K562 (cell line): ENCODE data around the gene SPRED2. TPM values are rescaled to one million over a fixed set of nuclear protein-coding genes. Genes with fewer than 3 reads are reported as not detected.

Experiments used
- ATAC-seq: fragments of 200-7000 bp; cut with Tn5 transposase; 3 replicates; pipeline ENCODE4 v1.9.1; 2020; ENCODE audit warnings: moderate library complexity
- BruUV-seq: library from RNA; stranded (reverse); fragments of 400-500 nt; replicated peaks from 2 replicates; lab custom pipeline; 2021; lab: Mats Ljungman, UMichigan
- CTCF ChIA-PET: fragments of 300-600 bp; formaldehyde crosslinking; extraction: SDS; loops from one replicate; lab custom pipeline; 2021; ENCODE audit warnings: low intra/inter-chr PET ratio; lab: Yijun Ruan, JAX
- POLR2A ChIA-PET: fragments of 300-600, 350-650 bp; sonication (Branson Sonifier 250); formaldehyde crosslinking; extraction: SDS; loops from one replicate; lab custom pipeline; 2021; ENCODE audit warnings: antibody characterized with exemption, inconsistent platforms; lab: Yijun Ruan, JAX
- DNase-seq, 4 experiments: peaks; one replicate each; pipeline versions ENCODE4 v3.0.0 to v3.0.0-alpha.2; 2011 to 2018; ENCODE audit warnings: low spot score in 3 of 4, mixed read lengths in 3 of 4; ENCODE audit errors: extremely low read depth in 1 of 4
- FAIRE-seq: peaks from 2 replicates; lab custom pipeline; 2011; peaks lifted over from hg19 to GRCh38; lab: Jason Lieb, UNC
- H2AFZ ChIP-seq: 2 replicates; pipeline ENCODE4 v1.6.0; 2011; ENCODE audit warnings: low read depth, low read length, control low read depth, inconsistent platforms
- H3K27ac ChIP-seq: fragments of 200-600 bp; 3 replicates; pipeline ENCODE4 v1.8.0; 2011; ENCODE audit warnings: low read depth, mild to moderate bottlenecking, control low read depth, inconsistent platforms, low read length, moderate library complexity, mixed read lengths; ENCODE audit errors: extremely low read depth
- H3K27me3 ChIP-seq, 2 experiments: fragments of 300-600 bp in 1 of 2; 2 replicates in 1 of 2; 3 replicates in 1 of 2; pipeline versions ENCODE4 v1.6.0 to v1.8.0; 2011; ENCODE audit warnings: inconsistent platforms in 2 of 2, low read length in 2 of 2, mild to moderate bottlenecking in 1 of 2, mixed read lengths in 1 of 2, moderate library complexity in 1 of 2; ENCODE audit not compliant: control insufficient read depth in 2 of 2, insufficient read depth in 2 of 2
- H3K36me3 ChIP-seq: fragments of 300-600 bp; 3 replicates; pipeline ENCODE4 v1.8.0; 2011; ENCODE audit warnings: mild to moderate bottlenecking, low read length, inconsistent platforms; ENCODE audit not compliant: control insufficient read depth, insufficient read depth
- H3K4me1 ChIP-seq, 2 experiments: fragments of 200-600 bp in 1 of 2; replicated peaks in 1 of 2; 2 replicates in 1 of 2; 3 replicates in 1 of 2; pipeline versions ENCODE4 v1.5.1 to v1.8.0; 2011; ENCODE audit warnings: inconsistent platforms in 2 of 2, low read length in 2 of 2, mild to moderate bottlenecking in 1 of 2, mixed read lengths in 1 of 2, moderate library complexity in 1 of 2; ENCODE audit not compliant: control insufficient read depth in 2 of 2, insufficient read depth in 2 of 2
- H3K4me2 ChIP-seq: 2 replicates; pipeline ENCODE4 v1.6.1; 2011; ENCODE audit warnings: low read length, control low read depth, inconsistent platforms, mixed read lengths; ENCODE audit not compliant: insufficient read depth
- H3K4me3 ChIP-seq: fragments of 200-600 bp; sonication (generic), shearing (Covaris generic); 2 replicates; pipeline ENCODE4 v1.5.1; 2016; ENCODE audit warnings: control low read depth, inconsistent platforms
- H3K79me2 ChIP-seq: fragments of 200-600 bp; 3 replicates; pipeline ENCODE4 v1.8.0; 2011; ENCODE audit warnings: low read length, inconsistent platforms; ENCODE audit not compliant: control insufficient read depth, insufficient read depth
- H3K9ac ChIP-seq, 2 experiments: 2 replicates each; pipeline versions ENCODE4 v1.6.0 to v1.6.1; 2011; ENCODE audit warnings: low read depth in 2 of 2, low read length in 2 of 2, control low read depth in 1 of 2, inconsistent platforms in 1 of 2, mild to moderate bottlenecking in 1 of 2, mixed read lengths in 1 of 2; ENCODE audit not compliant: insufficient read depth in 1 of 2
- H3K9me1 ChIP-seq: one replicate; pipeline ENCODE4 v1.6.0; 2011; ENCODE audit warnings: inconsistent platforms, mild to moderate bottlenecking, low read length, moderate library complexity; ENCODE audit not compliant: control insufficient read depth, insufficient read depth
- H3K9me3 ChIP-seq: replicated peaks from 2 replicates; pipeline ENCODE4 v1.5.1; 2011; ENCODE audit warnings: low read depth, low read length, inconsistent platforms; ENCODE audit not compliant: control insufficient read depth, insufficient read depth
- H4K20me1 ChIP-seq: replicated peaks from 2 replicates; pipeline ENCODE4 v1.6.1; 2011; ENCODE audit warnings: low read length, inconsistent platforms, mixed read lengths; ENCODE audit not compliant: control insufficient read depth, insufficient read depth
- ADNP ChIP-seq: fragments of 200-800 bp; sonication (Bioruptor generic); IDR thresholded peaks from 2 replicates; pipeline ENCODE4 v1.6.1; 2016; ENCODE audit warnings: missing genetic modification characterization, missing compliant biosample characterization
- BCOR ChIP-seq: fragments of 450-650 bp; IDR thresholded peaks from 2 replicates; pipeline ENCODE4 v1.6.1; 2016
- CBX3 ChIP-seq, 2 experiments: IDR thresholded peaks; 1 replicate in 1 of 2; 2 replicates in 1 of 2; pipeline ENCODE4 v1.6.1; 2012; ENCODE audit warnings: inconsistent platforms in 2 of 2, low read length in 2 of 2, borderline replicate concordance in 1 of 2, control low read depth in 1 of 2
- CREB1 ChIP-seq, 2 experiments: sonication (generic) in 1 of 2; formaldehyde crosslinking in 1 of 2; IDR thresholded peaks; 2 replicates each; pipeline versions ENCODE4 v1.6.1 to v1.8.0; 2012 to 2022; ENCODE audit warnings: inconsistent platforms in 1 of 2, mild to moderate bottlenecking in 1 of 2, missing genetic modification reagents in 1 of 2, moderate library complexity in 1 of 2
- CTBP1 ChIP-seq: fragments of 450-650 bp; IDR thresholded peaks from 2 replicates; pipeline ENCODE4 v1.6.1; 2016; ENCODE audit warnings: borderline replicate concordance
- HMGXB4 ChIP-seq: sonication (generic); formaldehyde crosslinking; IDR thresholded peaks from 2 replicates; pipeline ENCODE4 v1.8.1; 2023; ENCODE audit warnings: mild to moderate bottlenecking, missing genetic modification reagents
- MECOM ChIP-seq: fragments of 250-450 bp; sonication (Bioruptor Pico); IDR thresholded peaks from 2 replicates; pipeline ENCODE4 v1.8.0; 2022; ENCODE audit warnings: inconsistent platforms
- MEIS2 ChIP-seq: fragments of 450-650 bp; IDR thresholded peaks from 2 replicates; pipeline ENCODE4 v1.6.1; 2014; ENCODE audit warnings: mild to moderate bottlenecking; ENCODE audit not compliant: partially characterized antibody
- RBM25 ChIP-seq: fragments of 200-400 bp; formaldehyde crosslinking; IDR thresholded peaks from 2 replicates; pipeline ENCODE4 v1.6.1; 2018; ENCODE audit warnings: low read length, low read depth, moderate library complexity; ENCODE audit not compliant: severe bottlenecking
- RCOR1 ChIP-seq, 2 experiments: IDR thresholded peaks; 2 replicates each; pipeline ENCODE4 v1.6.1; 2012; ENCODE audit warnings: low read depth in 2 of 2, low read length in 2 of 2, borderline replicate concordance in 1 of 2, improper control_type of control experiment in 1 of 2
- ZBTB33 ChIP-seq: sonication (generic); formaldehyde crosslinking; IDR thresholded peaks from 2 replicates; pipeline ENCODE4 v1.8.1; 2023; ENCODE audit warnings: mild to moderate bottlenecking, missing genetic modification reagents
- WGBS: fragments of 100-300 bp; shearing (Covaris generic); methylation state at CpG from one replicate; pipeline ENCODE4 v1.1.6; 2016; ENCODE audit warnings: low coverage, mixed read lengths; ENCODE audit not compliant: insufficient coverage; ENCODE audit errors: missing lambda C conversion rate; 5-methylcytosine and 5-hydroxymethylcytosine counted together
- in situ Hi-C: fragments of 300-500 bp; cut with MboI; formaldehyde crosslinking; loops from 4 replicates; pipeline ENCODE4 v1.15.0; 2018; ENCODE audit warnings: inconsistent platforms, mixed read lengths
- intact Hi-C: fragments of 100-400 bp; cut with micrococcal nuclease; formaldehyde crosslinking; loops from 2 replicates; pipeline ENCODE4 v1.14.2; 2022
- polyA plus RNA-seq, 8 experiments: library from polyadenylated mRNA; depleted of rRNA in 4 of 8; stranded (reverse) in 5 of 8; unstranded in 3 of 8; fragments of >200 nt; fragmentation: Nextera tagmentation in 2 of 8; fragmentation: Illumina TruSeq in 1 of 8; extraction: Ambion mirVana in 2 of 8; extraction: Trizol in 1 of 8; gene quantifications; 2 replicates each; pipeline versions ENCODE4 v1.2.1 to v1.2.3, GENCODE V29; 2011 to 2014; ENCODE audit warnings: inconsistent platforms in 1 of 8, missing spikeins in 1 of 8
- total RNA-seq, 7 experiments: library from RNA; depleted of rRNA in 6 of 7; stranded (reverse); fragments of >200 nt in 6 of 7; fragmentation: Illumina TruSeq in 2 of 7; extraction: Trizol in 2 of 7; gene quantifications; 2 replicates each; pipeline versions ENCODE4 v1.2.1 to v1.2.3, GENCODE V29; 2011 to 2021; ENCODE audit warnings: low replicate concordance in 1 of 7
- TF ChIP-seq, protein P1 (sequence below): fragments of 250-450 bp; sonication (Bioruptor Pico); IDR thresholded peaks from 2 replicates; pipeline ENCODE4 v1.5.0; 2022; ENCODE audit warnings: mild to moderate bottlenecking

Gene SPRED2
- total and polyA plus RNA-seq, 9 of the 15 experiments (the other 6 are each of a cell fraction or from before 2014, with no cell fraction given): 4.6 to 50.8 (median 14.1) TPM

- POLR2A ChIA-PET: interaction anchor here (1.0 to 2.3 kb wide), 2 partner anchors 12 to 22 kb away, joined by 3 to 6 read pairs; no protein-coding TSS in a partner anchor
- H2AFZ ChIP-seq: no peak overlapping the region
- H4K20me1 ChIP-seq: peaks cover 54% of the 10 kb centered on the region
- H3K36me3 ChIP-seq: 0 out of 3 replicates have a peak, but pooled peaks cover 2% of the 10 kb centered on the region
- intact Hi-C loops (no loop called here), in situ Hi-C loops (no loop called here)
- no peak overlapping the region for H3K4me2 ChIP-seq
- no peak overlapping the region for H3K4me3 ChIP-seq
- peaks cover 95% of the 10 kb centered on the region for H3K79me2 ChIP-seq
- ATAC-seq: no peak
- CTCF ChIA-PET: no interaction called here
- peak overlapping the region; percentile 34; the same call in 1 of the 3 replicates for H3K27ac ChIP-seq
- no peaks in the 10 kb centered on the region for H3K9me1 ChIP-seq
- no peak for DNase-seq
- H3K9me3 ChIP-seq: no peaks in the 10 kb centered on the region
- no TSS peak for BruUV-seq
- no peak overlapping the region; a peak in 1 of 4 replicates for H3K9ac ChIP-seq
- H3K27me3 ChIP-seq: no peaks in the 10 kb centered on the region
- no peak for FAIRE-seq
- peaks cover 14 to 40% of the 10 kb centered on the region in 2 experiments for H3K4me1 ChIP-seq
- 47% methylated on average over 10 of the region's 10 CpGs for WGBS
- TF ChIP-seq RCOR1 (IDR thresholded peaks at IDR 0.05; ENCODE audit: borderline replicate concordance in 1 of 2, low read depth in 2 of 2, low read length in 2 of 2) (peak in 1 of 2 experiments; percentile 51; a peak in 1 of 4 replicates), ZBTB33 (CRISPR knock-in tag) (peak; percentile 86; the same call in 1 of the 2 replicates), ADNP (tag) (peak; percentile 75; the same call in 1 of the 2 replicates), HMGXB4 (CRISPR knock-in tag) (no peak), BCOR (peak; percentile 92), RBM25 (peak; percentile 88), CTBP1 (peak; percentile 17; the same call in 1 of the 2 replicates), MEIS2 (peak; percentile 49), CBX3 (IDR thresholded peaks at IDR 0.05; ENCODE audit: borderline replicate concordance in 1 of 2, low read length in 2 of 2) (peak in 1 of 2 experiments; percentile 60; a peak in 1 of 3 replicates), CREB1 (IDR thresholded peaks at IDR 0.05) (no peak), CREB1 (CRISPR knock-in tag; IDR thresholded peaks at IDR 0.05) (no peak), MECOM (0 out of 2 replicates have a peak, but pooled peaks have one; percentile 39)
- TF ChIP-seq, protein P1, sequence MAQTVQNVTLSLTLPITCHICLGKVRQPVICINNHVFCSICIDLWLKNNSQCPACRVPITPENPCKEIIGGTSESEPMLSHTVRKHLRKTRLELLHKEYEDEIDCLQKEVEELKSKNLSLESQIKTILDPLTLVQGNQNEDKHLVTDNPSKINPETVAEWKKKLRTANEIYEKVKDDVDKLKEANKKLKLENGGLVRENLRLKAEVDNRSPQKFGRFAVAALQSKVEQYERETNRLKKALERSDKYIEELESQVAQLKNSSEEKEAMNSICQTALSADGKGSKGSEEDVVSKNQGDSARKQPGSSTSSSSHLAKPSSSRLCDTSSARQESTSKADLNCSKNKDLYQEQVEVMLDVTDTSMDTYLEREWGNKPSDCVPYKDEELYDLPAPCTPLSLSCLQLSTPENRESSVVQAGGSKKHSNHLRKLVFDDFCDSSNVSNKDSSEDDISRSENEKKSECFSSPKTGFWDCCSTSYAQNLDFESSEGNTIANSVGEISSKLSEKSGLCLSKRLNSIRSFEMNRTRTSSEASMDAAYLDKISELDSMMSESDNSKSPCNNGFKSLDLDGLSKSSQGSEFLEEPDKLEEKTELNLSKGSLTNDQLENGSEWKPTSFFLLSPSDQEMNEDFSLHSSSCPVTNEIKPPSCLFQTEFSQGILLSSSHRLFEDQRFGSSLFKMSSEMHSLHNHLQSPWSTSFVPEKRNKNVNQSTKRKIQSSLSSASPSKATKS (CRISPR knock-in tag): no peak
These were observed 27.3 kb downstream of the SPRED2 start for GRCh38 chr2:65404988-65405697.
